ENCODE data around the gene RASGRF1.

Gene RASGRF1

GRCh38 chr15:78946493-78946892 is 144.1 kb downstream of the RASGRF1 start:
- no peaks in the 10 kb centered on the region for H3K27me3 ChIP-seq (ENCODE audit: insufficient read depth, low read depth)
- no peak for TF ChIP-seq CTCF (conservative IDR thresholded peaks at IDR 0.05; ENCODE audit: low read depth, low read length)
- H3K9ac ChIP-seq: no peak overlapping the region
- H3K4me3 ChIP-seq (IDR thresholded peaks at IDR 0.05; ENCODE audit: insufficient read depth, low read depth, low read length): no peak overlapping the region
- no peaks in the 10 kb centered on the region for H4K20me1 ChIP-seq (ENCODE audit: insufficient read depth)
- no peak overlapping the region for H2AFZ ChIP-seq (ENCODE audit: low read depth)
- H3K27ac ChIP-seq: no peak overlapping the region
- no peaks in the 10 kb centered on the region for H3K79me2 ChIP-seq (ENCODE audit: insufficient read depth, low read depth)
- no peak overlapping the region for H3K4me2 ChIP-seq
- H3K4me1 ChIP-seq (ENCODE audit: low read depth, poor library complexity, severe bottlenecking): no peaks in the 10 kb centered on the region
- H3K36me3 ChIP-seq (ENCODE audit: insufficient read depth): no peaks in the 10 kb centered on the region

GRCh38 chr15:78944669-78945407 is 145.7 kb downstream of the RASGRF1 start, which contains the start of gene CTSH:
Gene CTSH (minus strand): TSS chr15:78945046. CDS start chr15:78944981, 65 bp downstream.
- no peak for TF ChIP-seq CTCF (conservative IDR thresholded peaks at IDR 0.05; ENCODE audit: low read depth, low read length)
- Histone ChIP-seq H3K79me2 (ENCODE audit: insufficient read depth, low read depth) (no peaks in the 10 kb centered on the region), H2AFZ (ENCODE audit: low read depth) (peak within 1 kb of the TSS; percentile 81), H3K27me3 (ENCODE audit: insufficient read depth, low read depth) (no peaks in the 10 kb centered on the region), H3K4me1 (ENCODE audit: low read depth, poor library complexity, severe bottlenecking) (no peaks in the 10 kb centered on the region), H4K20me1 (ENCODE audit: insufficient read depth) (no peaks in the 10 kb centered on the region), H3K36me3 (ENCODE audit: insufficient read depth) (no peaks in the 10 kb centered on the region), H3K9ac (peak within 1 kb of the TSS; percentile 48; the same call in 1 of the 2 replicates), H3K4me3 (IDR thresholded peaks at IDR 0.05; ENCODE audit: insufficient read depth, low read depth, low read length) (no peak within 1 kb of the TSS), H3K4me2 (peak within 1 kb of the TSS; percentile 76), H3K27ac (no peak within 1 kb of the TSS)

GRCh38 chr15:78944202-78944625 is 146.4 kb downstream of the RASGRF1 start:
- H3K4me2 ChIP-seq: peak overlapping the region; percentile 76
- no peaks in the 10 kb centered on the region for H3K27me3 ChIP-seq (ENCODE audit: insufficient read depth, low read depth)
- H3K79me2 ChIP-seq (ENCODE audit: insufficient read depth, low read depth): no peaks in the 10 kb centered on the region
- H3K4me3 ChIP-seq (IDR thresholded peaks at IDR 0.05; ENCODE audit: insufficient read depth, low read depth, low read length): no peak overlapping the region
- TF ChIP-seq CTCF (conservative IDR thresholded peaks at IDR 0.05; ENCODE audit: low read depth, low read length): no peak
- no peak overlapping the region; the same call in 1 of the 2 replicates for H3K9ac ChIP-seq
- peaks cover 4% of the 10 kb centered on the region for H3K4me1 ChIP-seq (ENCODE audit: low read depth, poor library complexity, severe bottlenecking)
- no peaks in the 10 kb centered on the region for H3K36me3 ChIP-seq (ENCODE audit: insufficient read depth)
- H3K27ac ChIP-seq: no peak overlapping the region
- no peaks in the 10 kb centered on the region for H4K20me1 ChIP-seq (ENCODE audit: insufficient read depth)
- H2AFZ ChIP-seq (ENCODE audit: low read depth): peak overlapping the region; percentile 81

DNA sequence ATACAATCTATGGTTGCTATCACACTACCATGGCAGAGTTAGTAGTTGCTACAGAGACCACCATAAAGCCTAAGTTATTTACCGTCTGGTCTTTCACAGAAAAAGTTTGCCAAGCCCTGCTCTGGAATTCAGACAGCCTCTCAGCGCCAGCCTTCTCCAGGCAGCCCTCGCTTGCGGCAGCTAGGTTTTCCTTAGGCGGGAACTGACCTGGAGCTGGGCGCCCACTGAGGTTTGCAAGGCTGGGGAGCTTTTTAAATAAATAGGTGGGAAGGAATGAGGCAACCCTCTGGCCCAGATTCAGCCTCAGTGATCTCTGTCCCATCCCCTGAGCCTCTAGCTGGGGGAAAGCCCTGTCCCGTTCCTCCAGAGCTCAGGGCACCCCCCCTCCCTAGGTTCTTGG is 146.9 kb downstream of the RASGRF1 start:
- no peaks in the 10 kb centered on the region for H4K20me1 ChIP-seq (ENCODE audit: insufficient read depth)
- no peaks in the 10 kb centered on the region for H3K79me2 ChIP-seq (ENCODE audit: insufficient read depth, low read depth)
- no peak overlapping the region for H3K4me2 ChIP-seq
- peaks cover 7% of the 10 kb centered on the region for H3K4me1 ChIP-seq (ENCODE audit: low read depth, poor library complexity, severe bottlenecking)
- H3K27ac ChIP-seq: no peak overlapping the region
- no peaks in the 10 kb centered on the region for H3K36me3 ChIP-seq (ENCODE audit: insufficient read depth)
- no peak overlapping the region for H3K9ac ChIP-seq
- no peak for TF ChIP-seq CTCF (conservative IDR thresholded peaks at IDR 0.05; ENCODE audit: low read depth, low read length)
- no peak overlapping the region for H3K4me3 ChIP-seq (IDR thresholded peaks at IDR 0.05; ENCODE audit: insufficient read depth, low read depth, low read length)
- H3K27me3 ChIP-seq (ENCODE audit: insufficient read depth, low read depth): no peaks in the 10 kb centered on the region
- no peak overlapping the region for H2AFZ ChIP-seq (ENCODE audit: low read depth)
